Neutrophil (primary cell): ENCODE data around the gene HRH1.
A peak's percentile ranks its signal among the peaks of the same experiment; 100 is the strongest.

Experiments
- H3K27ac ChIP-seq: fragments of 200-600 bp; sonication (generic); 2 replicates; pipeline ENCODE4 v1.5.1; 2016; ENCODE audit warnings: mild to moderate bottlenecking, moderate library complexity
- H3K27me3 ChIP-seq: fragments of 200-600 bp; sonication (generic); 2 replicates; pipeline ENCODE4 v1.6.0; 2016; ENCODE audit warnings: mild to moderate bottlenecking
- H3K36me3 ChIP-seq: fragments of 200-600 bp; sonication (generic); 2 replicates; pipeline ENCODE4 v1.5.1; 2017
- H3K4me1 ChIP-seq, 2 experiments: fragments of 200-600 bp in 1 of 2; sonication (generic) in 1 of 2; 1 replicate in 1 of 2; 2 replicates in 1 of 2; pipeline versions ENCODE4 v1.5.1 to v1.6.1; 2013 to 2016; ENCODE audit warnings: low read depth in 1 of 2, low read length in 1 of 2, mild to moderate bottlenecking in 1 of 2, moderate library complexity in 1 of 2; ENCODE audit not compliant: control insufficient read depth in 1 of 2, insufficient read depth in 1 of 2
- H3K4me3 ChIP-seq, 2 experiments: fragments of 200-600 bp in 1 of 2; sonication (generic) in 1 of 2; 1 replicate in 1 of 2; 2 replicates in 1 of 2; pipeline ENCODE4 v1.5.1; 2013 to 2016; ENCODE audit warnings: low read depth in 1 of 2, low read length in 1 of 2, mild to moderate bottlenecking in 1 of 2, moderate library complexity in 1 of 2
- H3K9me3 ChIP-seq: fragments of 200-600 bp; sonication (generic); 2 replicates; pipeline ENCODE4 v1.5.1; 2016
- CTCF ChIP-seq: fragments of 200-600 bp; sonication (generic); IDR thresholded peaks from 2 replicates; pipeline ENCODE4 v1.5.1; 2016; ENCODE audit warnings: antibody characterized with exemption

Gene HRH1

GRCh38 chr3:11198070-11198469 lies 43.8 kb downstream of the HRH1 start:
- H3K4me1 ChIP-seq: peaks cover 72 to 73% of the 10 kb centered on the region in 2 experiments
- H3K27ac ChIP-seq: peak overlapping the region; percentile 70
- H3K27me3 ChIP-seq: no peaks in the 10 kb centered on the region
- H3K36me3 ChIP-seq: peaks cover 13% of the 10 kb centered on the region
- no peaks in the 10 kb centered on the region for H3K9me3 ChIP-seq
- TF ChIP-seq CTCF: no peak
- no peak overlapping the region for H3K4me3 ChIP-seq

- TF ChIP-seq CTCF: no peak
Observed at GRCh38 chr3:11198495-11198894, 44.2 kb downstream of the HRH1 start.

GRCh38 chr3:11199902-11200845 lies 45.9 kb downstream of the HRH1 start:
- Histone ChIP-seq H3K4me3 (no peak overlapping the region), H3K4me1 (peaks cover 68% of the 10 kb centered on the region in 2 experiments), H3K27ac (peak overlapping the region; percentile 70), H3K27me3 (no peaks in the 10 kb centered on the region), H3K9me3 (no peaks in the 10 kb centered on the region), H3K36me3 (peaks cover 14% of the 10 kb centered on the region)
- TF ChIP-seq CTCF: no peak

More at GRCh38 chr3:11198495-11198894, 44.2 kb downstream of the HRH1 start:
- H3K27me3 ChIP-seq: no peaks in the 10 kb centered on the region
- no peaks in the 10 kb centered on the region for H3K9me3 ChIP-seq
- H3K4me1 ChIP-seq: peaks cover 72 to 73% of the 10 kb centered on the region in 2 experiments
- no peak overlapping the region for H3K4me3 ChIP-seq
- H3K27ac ChIP-seq: peak overlapping the region; percentile 70
- peaks cover 9% of the 10 kb centered on the region for H3K36me3 ChIP-seq

- H3K9me3 ChIP-seq: no peaks in the 10 kb centered on the region
- H3K36me3 ChIP-seq: peaks cover 26% of the 10 kb centered on the region
- H3K27me3 ChIP-seq: no peaks in the 10 kb centered on the region
- no peak overlapping the region for H3K4me3 ChIP-seq
- TF ChIP-seq CTCF: no peak
- peak overlapping the region; percentile 70 for H3K27ac ChIP-seq
- H3K4me1 ChIP-seq: peaks cover 55% of the 10 kb centered on the region in 2 experiments
Observed at GRCh38 chr3:11201251-11202019, 47.1 kb downstream of the HRH1 start.

GRCh38 chr3:11203961-11204360 lies 49.7 kb downstream of the HRH1 start:
- Histone ChIP-seq H3K4me1 (peaks cover 30 to 31% of the 10 kb centered on the region in 2 experiments), H3K9me3 (no peaks in the 10 kb centered on the region), H3K36me3 (peaks cover 40% of the 10 kb centered on the region), H3K27ac (no peak overlapping the region), H3K27me3 (no peaks in the 10 kb centered on the region), H3K4me3 (no peak overlapping the region)
- TF ChIP-seq CTCF: no peak
